H1 (cell line): ENCODE measurements around the gene GDPD4. TPM values are rescaled to one million over a fixed set of nuclear protein-coding genes. Genes with fewer than 3 reads are reported as not detected.

Experiments
- CBX5 ChIP-seq: fragments of 300-800, 300-1000 bp; sonication (generic); IDR thresholded peaks from 2 replicates; pipeline ENCODE4 v1.7.1; 2016; ENCODE audit warnings: antibody characterized with exemption, low read length, low read depth
- CHD7 ChIP-seq: fragments of 300-600 bp; sonication (generic); IDR thresholded peaks from 2 replicates; pipeline ENCODE4 v1.7.1; 2012; ENCODE audit warnings: low read length, moderate library complexity, mild to moderate bottlenecking, inconsistent platforms; ENCODE audit not compliant: insufficient replicate concordance
- EP300 ChIP-seq, 2 experiments: IDR thresholded peaks; 1 replicate in 1 of 2; 2 replicates in 1 of 2; pipeline ENCODE4 v1.6.1; 2011 to 2012; ENCODE audit warnings: low read depth in 2 of 2, low read length in 2 of 2, mild to moderate bottlenecking in 2 of 2, borderline replicate concordance in 1 of 2, inconsistent platforms in 1 of 2, moderate library complexity in 1 of 2
- MAFK ChIP-seq: IDR thresholded peaks from 2 replicates; pipeline ENCODE4 v1.6.1; 2012; ENCODE audit warnings: low read depth, mild to moderate bottlenecking, improper control_type of control experiment, low read length
- NANOG ChIP-seq: IDR thresholded peaks from 2 replicates; pipeline ENCODE4 v1.6.1; 2011; ENCODE audit warnings: low read length, low read depth, mild to moderate bottlenecking, inconsistent platforms; ENCODE audit not compliant: insufficient read depth, poor library complexity, severe bottlenecking
- ZNF274 ChIP-seq: IDR thresholded peaks from 2 replicates; pipeline ENCODE4 v1.7.0; 2012; ENCODE audit warnings: low read length, borderline replicate concordance; ENCODE audit errors: extremely low read depth
- polyA plus RNA-seq, 7 experiments: library from polyadenylated mRNA; depleted of rRNA in 3 of 7; stranded (reverse) in 5 of 7; unstranded in 2 of 7; fragments of >200 nt in 5 of 7; fragments of 200-250 nt in 2 of 7; gene quantifications; 1 replicate in 5 of 7; 2 replicates in 1 of 7; 4 replicates in 1 of 7; pipeline versions ENCODE4 v1.2.1 to v1.2.3, GENCODE V29; 2011 to 2013; ENCODE audit warnings: missing spikeins in 2 of 7, mixed read lengths in 2 of 7
- total RNA-seq: library from RNA; stranded (reverse); fragmentation: NEBNext Ultra II Directional; extraction: Animal tissue kit (Norgen Biotek cat#: 25700); gene quantifications from 2 replicates; pipeline ENCODE4 v1.2.1, GENCODE V29; 2021
- TF ChIP-seq, protein P1 (sequence below): IDR thresholded peaks from 2 replicates; pipeline ENCODE4 v1.6.1; 2011; ENCODE audit warnings: low read length, improper control_type of control experiment

The GDPD4 gene
- total and polyA plus RNA-seq, 2 of the 8 experiments (the other 6 are each of a cell fraction or from before 2014, with no cell fraction given), result not detected

GRCh38 chr11:77320351-77320750 lies 18.9 kb upstream of the GDPD4 start (continued):
- TF ChIP-seq CHD7 (no peak), CBX5 (no peak), EP300 (IDR thresholded peaks at IDR 0.05; ENCODE audit: borderline replicate concordance in 1 of 2, low read depth in 2 of 2, low read length in 2 of 2) (no peak), NANOG (no peak), ZNF274 (no peak), MAFK (no peak)
- TF ChIP-seq, protein P1, sequence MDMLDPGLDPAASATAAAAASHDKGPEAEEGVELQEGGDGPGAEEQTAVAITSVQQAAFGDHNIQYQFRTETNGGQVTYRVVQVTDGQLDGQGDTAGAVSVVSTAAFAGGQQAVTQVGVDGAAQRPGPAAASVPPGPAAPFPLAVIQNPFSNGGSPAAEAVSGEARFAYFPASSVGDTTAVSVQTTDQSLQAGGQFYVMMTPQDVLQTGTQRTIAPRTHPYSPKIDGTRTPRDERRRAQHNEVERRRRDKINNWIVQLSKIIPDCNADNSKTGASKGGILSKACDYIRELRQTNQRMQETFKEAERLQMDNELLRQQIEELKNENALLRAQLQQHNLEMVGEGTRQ, result no peak
